Right hindlimb (tissue), 1 donor: ENCODE measurements around the gene LRCH4.
A peak's percentile ranks its signal among the peaks of the same experiment; 100 is the strongest.

Source experiments
- DNase-seq: peaks from one replicate; pipeline ENCODE4 v3.0.0-alpha.2; 2018

The LRCH4 gene

GRCh38 chr7:100585511-100586265, at the start of gene LRCH4:
Gene LRCH4 (minus strand): TSS chr7:100586129. CDS start chr7:100586100, 29 bp downstream.
- DNase-seq, result no peak

GRCh38 chr7:100632951-100633717, 47.2 kb upstream of the LRCH4 start:
- peak; percentile 51 for DNase-seq

GRCh38 chr7:100630066-100630465, 44.1 kb upstream of the LRCH4 start:
- DNase-seq, result no peak

GRCh38 chr7:100629117-100629716, 43.3 kb upstream of the LRCH4 start:
- no peak for DNase-seq

- DNase-seq, result no peak
Observed at GRCh38 chr7:100627238-100627549, 41.3 kb upstream of the LRCH4 start.

GRCh38 chr7:100626530-100627237, 40.8 kb upstream of the LRCH4 start:
- DNase-seq, result peak; percentile 90

- no peak for DNase-seq
Observed at GRCh38 chr7:100626055-100626454, 40.1 kb upstream of the LRCH4 start.

- DNase-seq, result no peak
Observed at GRCh38 chr7:100623951-100624824, 38.3 kb upstream of the LRCH4 start.

GRCh38 chr7:100621554-100621953, 35.6 kb upstream of the LRCH4 start:
- DNase-seq, result no peak

GRCh38 chr7:100620804-100621203, 34.9 kb upstream of the LRCH4 start:
- no peak for DNase-seq

GRCh38 chr7:100620239-100620638, 34.3 kb upstream of the LRCH4 start:
- no peak for DNase-seq

- DNase-seq, result no peak
Observed at GRCh38 chr7:100614308-100614861, 28.5 kb upstream of the LRCH4 start.

GRCh38 chr7:100613412-100614175, 27.7 kb upstream of the LRCH4 start:
- DNase-seq, result no peak

- DNase-seq, result no peak
Observed at GRCh38 chr7:100612730-100613390, 26.9 kb upstream of the LRCH4 start.

- peak; percentile 99 for DNase-seq
Observed at GRCh38 chr7:100611983-100612729, 26.2 kb upstream of the LRCH4 start, which contains the start of gene MOSPD3. Gene MOSPD3 (plus strand): TSS chr7:100612540. CDS start chr7:100612792, 252 bp downstream.

GRCh38 chr7:100609958-100610357, 24.0 kb upstream of the LRCH4 start:
- DNase-seq, result no peak

- no peak for DNase-seq
Observed at GRCh38 chr7:100607111-100607510, 21.2 kb upstream of the LRCH4 start.

GRCh38 chr7:100606313-100606712, 20.4 kb upstream of the LRCH4 start:
- DNase-seq, result no peak
